ENCODE measurements around the gene PDE4D.

The PDE4D gene

GRCh38 chr5:59693492-59694309 is 199.8 kb downstream of the PDE4D start:
- H3K79me2 ChIP-seq (ENCODE audit: low read length), result no peaks in the 10 kb centered on the region
- no peak overlapping the region for H3K9ac ChIP-seq (ENCODE audit: low read length)
- no peaks in the 10 kb centered on the region for H3K36me3 ChIP-seq (replicated peaks; ENCODE audit: insufficient read depth, low read length)
- no peak overlapping the region for H2AFZ ChIP-seq (ENCODE audit: low read length)
- no peak overlapping the region for H3K4me2 ChIP-seq (ENCODE audit: low read depth, low read length)
- DNase-seq, result no peak
- H3F3A ChIP-seq (ENCODE audit: insufficient read depth, low read length), result no peaks in the 10 kb centered on the region
- no peak overlapping the region for H3K4me3 ChIP-seq (ENCODE audit: low read length)
- TF ChIP-seq CTCF (IDR thresholded peaks at IDR 0.05; ENCODE audit: low read length) (no peak), EZH2 (optimal IDR thresholded peaks at IDR 0.05; ENCODE audit: low read depth, low read length) (no peak), EZH2phosphoT487 (IDR thresholded peaks at IDR 0.05; ENCODE audit: low read length) (no peak)
- no peaks in the 10 kb centered on the region for H4K20me1 ChIP-seq (ENCODE audit: insufficient read depth, low read length)
- no peaks in the 10 kb centered on the region for H3K4me1 ChIP-seq (ENCODE audit: low read length)
- H3K27me3 ChIP-seq (replicated peaks; ENCODE audit: insufficient read depth, low read length), result no peaks in the 10 kb centered on the region
- no peaks in the 10 kb centered on the region for H3K9me3 ChIP-seq (replicated peaks; ENCODE audit: insufficient read depth, low read length)
- no peaks in the 10 kb centered on the region; the same call in 1 of the 2 replicates for H3K9me2 ChIP-seq (replicated peaks; ENCODE audit: insufficient read depth, low read length)
- no peak overlapping the region for H3K27ac ChIP-seq (ENCODE audit: low read length)

GRCh38 chr5:59685793-59686192 is 207.7 kb downstream of the PDE4D start:
- peak overlapping the region; percentile 67 for H3K4me2 ChIP-seq (ENCODE audit: low read depth, low read length)
- no peaks in the 10 kb centered on the region for H3K9me2 ChIP-seq (replicated peaks; ENCODE audit: insufficient read depth, low read length)
- H3K9ac ChIP-seq (ENCODE audit: low read length), result peak overlapping the region; percentile 20; the same call in 1 of the 2 replicates
- H3K4me3 ChIP-seq (ENCODE audit: low read length), result 0 out of 2 replicates have a peak overlapping the region, but pooled peaks have one; percentile 0
- no peak for TF ChIP-seq EZH2 (optimal IDR thresholded peaks at IDR 0.05; ENCODE audit: low read depth, low read length)
- peak; percentile 21 for TF ChIP-seq CTCF (IDR thresholded peaks at IDR 0.05; ENCODE audit: low read length)
- no peak for TF ChIP-seq EZH2phosphoT487 (IDR thresholded peaks at IDR 0.05; ENCODE audit: low read length)
- peaks cover 26% of the 10 kb centered on the region for H3K4me1 ChIP-seq (ENCODE audit: low read length)
- peaks cover 11% of the 10 kb centered on the region; the same call in 1 of the 2 replicates for H3F3A ChIP-seq (ENCODE audit: insufficient read depth, low read length)
- H3K79me2 ChIP-seq (ENCODE audit: low read length), result no peaks in the 10 kb centered on the region
- peak overlapping the region; percentile 3 for H2AFZ ChIP-seq (ENCODE audit: low read length)
- H4K20me1 ChIP-seq (ENCODE audit: insufficient read depth, low read length), result no peaks in the 10 kb centered on the region
- peak; percentile 88 for DNase-seq
- no peaks in the 10 kb centered on the region for H3K9me3 ChIP-seq (replicated peaks; ENCODE audit: insufficient read depth, low read length)
- H3K27ac ChIP-seq (ENCODE audit: low read length), result peak overlapping the region; percentile 81; the same call in 1 of the 2 replicates
- no peaks in the 10 kb centered on the region for H3K36me3 ChIP-seq (replicated peaks; ENCODE audit: insufficient read depth, low read length)
- H3K27me3 ChIP-seq (replicated peaks; ENCODE audit: insufficient read depth, low read length), result no peaks in the 10 kb centered on the region

GRCh38 chr5:59685191-59685530 is 208.4 kb downstream of the PDE4D start:
- H3K9me2 ChIP-seq (replicated peaks; ENCODE audit: insufficient read depth, low read length), result no peaks in the 10 kb centered on the region
- H3K79me2 ChIP-seq (ENCODE audit: low read length), result no peaks in the 10 kb centered on the region
- H3K9ac ChIP-seq (ENCODE audit: low read length), result no peak overlapping the region
- H2AFZ ChIP-seq (ENCODE audit: low read length), result no peak overlapping the region
- no peaks in the 10 kb centered on the region for H3K36me3 ChIP-seq (replicated peaks; ENCODE audit: insufficient read depth, low read length)
- H3K4me1 ChIP-seq (ENCODE audit: low read length), result peaks cover 26% of the 10 kb centered on the region
- TF ChIP-seq EZH2phosphoT487 (IDR thresholded peaks at IDR 0.05; ENCODE audit: low read length), result no peak
- TF ChIP-seq CTCF (IDR thresholded peaks at IDR 0.05; ENCODE audit: low read length), result no peak
- TF ChIP-seq EZH2 (optimal IDR thresholded peaks at IDR 0.05; ENCODE audit: low read depth, low read length), result no peak
- peak overlapping the region; percentile 67; the same call in 1 of the 2 replicates for H3K4me2 ChIP-seq (ENCODE audit: low read depth, low read length)
- H3K27ac ChIP-seq (ENCODE audit: low read length), result peak overlapping the region; percentile 81; the same call in 1 of the 2 replicates
- H3K4me3 ChIP-seq (ENCODE audit: low read length), result no peak overlapping the region
- no peaks in the 10 kb centered on the region for H4K20me1 ChIP-seq (ENCODE audit: insufficient read depth, low read length)
- no peak for DNase-seq
- no peaks in the 10 kb centered on the region for H3K27me3 ChIP-seq (replicated peaks; ENCODE audit: insufficient read depth, low read length)
- H3K9me3 ChIP-seq (replicated peaks; ENCODE audit: insufficient read depth, low read length), result no peaks in the 10 kb centered on the region
- H3F3A ChIP-seq (ENCODE audit: insufficient read depth, low read length), result peaks cover 11% of the 10 kb centered on the region; the same call in 1 of the 2 replicates

Data from MM.1S (cell line).